Glomerular visceral epithelial cell (primary cell): ENCODE measurements around the gene GAB4.
A peak's percentile ranks its signal among the peaks of the same experiment; 100 is the strongest.
"Not testable (repeated sequence)": the region's sequence is repeated elsewhere in the genome, so short reads cannot be mapped to it uniquely, and the experiment has no call there.

Experiments used
- DNase-seq: peaks from one replicate; pipeline ENCODE4 v3.0.0-alpha.2; 2016; ENCODE audit errors: extremely low spot score

Gene GAB4

GRCh38 chr22:16958475-16958874, 49.5 kb downstream of the GAB4 start:
- no peak for DNase-seq

GRCh38 chr22:16957781-16958180, 50.2 kb downstream of the GAB4 start:
- no peak for DNase-seq

GRCh38 chr22:16956290-16956689, 51.7 kb downstream of the GAB4 start:
- no peak for DNase-seq

GRCh38 chr22:16955678-16956210, 52.3 kb downstream of the GAB4 start:
- DNase-seq: no peak

GRCh38 chr22:16955081-16955480, 52.9 kb downstream of the GAB4 start:
- DNase-seq: no peak

GRCh38 chr22:16954060-16954403, 54.0 kb downstream of the GAB4 start:
- DNase-seq: no peak

GRCh38 chr22:16953206-16954059, 54.6 kb downstream of the GAB4 start:
- DNase-seq: no peak

- DNase-seq: no peak
Observed at GRCh38 chr22:16949561-16949960, 58.5 kb downstream of the GAB4 start.

GRCh38 chr22:16937811-16938210, 70.2 kb downstream of the GAB4 start:
- DNase-seq: no peak

GRCh38 chr22:16937209-16937608, 70.8 kb downstream of the GAB4 start:
- not testable (repeated sequence) for DNase-seq

- DNase-seq: no peak
Observed at GRCh38 chr22:16936625-16937024, 71.4 kb downstream of the GAB4 start.

- no peak for DNase-seq
Observed at GRCh38 chr22:16935209-16935608, 72.8 kb downstream of the GAB4 start.

GRCh38 chr22:16933291-16934282, 74.4 kb downstream of the GAB4 start:
- DNase-seq: no peak

- no peak for DNase-seq
Observed at GRCh38 chr22:16932577-16932976, 75.4 kb downstream of the GAB4 start.

GRCh38 chr22:16925407-16925966, 82.5 kb downstream of the GAB4 start:
- DNase-seq: no peak

GRCh38 chr22:16922706-16923105, 85.3 kb downstream of the GAB4 start:
- DNase-seq: no peak

GRCh38 chr22:16922076-16922475, 85.9 kb downstream of the GAB4 start:
- DNase-seq: no peak

GRCh38 chr22:16917144-16918003, 90.6 kb downstream of the GAB4 start:
- peak; percentile 0 for DNase-seq

- DNase-seq: no peak
Observed at GRCh38 chr22:16915701-16916100, 92.3 kb downstream of the GAB4 start.

GRCh38 chr22:16914911-16915310, 93.1 kb downstream of the GAB4 start:
- DNase-seq: not testable (repeated sequence)

- DNase-seq: no peak
Observed at GRCh38 chr22:16914006-16914405, 94.0 kb downstream of the GAB4 start.
